Regular cardiac myocyte (primary cell): ENCODE data around the gene NSMCE3. TPM values are rescaled to one million over a fixed set of nuclear protein-coding genes. Genes with fewer than 3 reads are reported as not detected.

Experiments
- total RNA-seq: library from RNA; depleted of rRNA; stranded (reverse); fragments of >200 nt; gene quantifications from 2 replicates; pipeline ENCODE4 v1.2.3, GENCODE V29; 2014

NSMCE3 gene
- total RNA-seq: 8.5 and 10.7 TPM in 2 replicates

GRCh38 chr15:29269485-29270168, at the start of gene NSMCE3:
NSMCE3 (minus strand) TSS chr15:29269822; CDS start chr15:29269705, 117 bp downstream.

